ENCODE measurements around the gene DMPK. TPM values are rescaled to one million over a fixed set of nuclear protein-coding genes. Genes with fewer than 3 reads are reported as not detected.
A peak's percentile ranks its signal among the peaks of the same experiment; 100 is the strongest.

The DMPK gene
- total RNA-seq, 1 experiment from 2014 or later, result 119 TPM

- DNase-seq (ENCODE audit: low read depth, low spot score), result no peak
- peak overlapping the region; percentile 86 for H3K27ac ChIP-seq (ENCODE audit: low read length)
- ATAC-seq, result peak; percentile 3; the same call in 1 of the 2 replicates
- peak overlapping the region; percentile 66 to 77 for H3K4me3 ChIP-seq (ENCODE audit: low read depth in 2 of 2, low read length in 2 of 2)
- POLR2A ChIA-PET, result interaction anchor here (0.6 kb wide), 2 partner anchors 16 to 834 kb away, joined by 7 to 14 read pairs; no protein-coding TSS in a partner anchor
- no TSS peak for BruUV-seq (replicated peaks)
- intact Hi-C loops (cut with micrococcal nuclease; ENCODE audit: unreplicated experiment) (loop anchor here (10.0 kb wide), 1 partner anchor 63 kb away; no protein-coding TSS in a partner anchor), in situ Hi-C loops (cut with HindIII; ENCODE audit: low pct_unique_long_range_greater_than_20kb, low sequenced_read_pairs) (no loop called here)
- CTCF ChIA-PET, result interaction anchor here (0.6 kb wide), 1 partner anchor 33 kb away, joined by 3 read pairs; no protein-coding TSS in a partner anchor
- no peaks in the 10 kb centered on the region for H3K27me3 ChIP-seq (ENCODE audit: control insufficient read depth, insufficient read depth, low read length)
- H3K9me3 ChIP-seq (ENCODE audit: control insufficient read depth, insufficient read depth, low read depth, low read length), result no peaks in the 10 kb centered on the region
- peaks cover 32% of the 10 kb centered on the region for H3K4me1 ChIP-seq (ENCODE audit: control insufficient read depth, insufficient read depth, low read length)
- H3K36me3 ChIP-seq (ENCODE audit: control insufficient read depth, insufficient read depth, low read length), result no peaks in the 10 kb centered on the region; the same call in 1 of the 2 replicates
- TF ChIP-seq, protein P1, sequence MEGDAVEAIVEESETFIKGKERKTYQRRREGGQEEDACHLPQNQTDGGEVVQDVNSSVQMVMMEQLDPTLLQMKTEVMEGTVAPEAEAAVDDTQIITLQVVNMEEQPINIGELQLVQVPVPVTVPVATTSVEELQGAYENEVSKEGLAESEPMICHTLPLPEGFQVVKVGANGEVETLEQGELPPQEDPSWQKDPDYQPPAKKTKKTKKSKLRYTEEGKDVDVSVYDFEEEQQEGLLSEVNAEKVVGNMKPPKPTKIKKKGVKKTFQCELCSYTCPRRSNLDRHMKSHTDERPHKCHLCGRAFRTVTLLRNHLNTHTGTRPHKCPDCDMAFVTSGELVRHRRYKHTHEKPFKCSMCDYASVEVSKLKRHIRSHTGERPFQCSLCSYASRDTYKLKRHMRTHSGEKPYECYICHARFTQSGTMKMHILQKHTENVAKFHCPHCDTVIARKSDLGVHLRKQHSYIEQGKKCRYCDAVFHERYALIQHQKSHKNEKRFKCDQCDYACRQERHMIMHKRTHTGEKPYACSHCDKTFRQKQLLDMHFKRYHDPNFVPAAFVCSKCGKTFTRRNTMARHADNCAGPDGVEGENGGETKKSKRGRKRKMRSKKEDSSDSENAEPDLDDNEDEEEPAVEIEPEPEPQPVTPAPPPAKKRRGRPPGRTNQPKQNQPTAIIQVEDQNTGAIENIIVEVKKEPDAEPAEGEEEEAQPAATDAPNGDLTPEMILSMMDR (IDR thresholded peaks at IDR 0.05), result no peak
- 0 out of 2 replicates have a peak, but pooled peaks have one; percentile 22 for TF ChIP-seq SIN3A (IDR thresholded peaks at IDR 0.05; ENCODE audit: borderline replicate concordance, insufficient read depth, low read depth, low read length)
- no peak for TF ChIP-seq TCF7L2 (IDR thresholded peaks at IDR 0.05; ENCODE audit: low read depth, low read length)
- TF ChIP-seq REST (IDR thresholded peaks at IDR 0.05; ENCODE audit: insufficient read depth in 1 of 2, low read depth in 2 of 2, low read length in 1 of 2), result no peak
- TF ChIP-seq POLR2AphosphoS5 (IDR thresholded peaks at IDR 0.05; ENCODE audit: low read depth, low read length), result peak; percentile 42
Observed at GRCh38 chr19:45767410-45767880, 14.8 kb downstream of the DMPK start.

DNA sequence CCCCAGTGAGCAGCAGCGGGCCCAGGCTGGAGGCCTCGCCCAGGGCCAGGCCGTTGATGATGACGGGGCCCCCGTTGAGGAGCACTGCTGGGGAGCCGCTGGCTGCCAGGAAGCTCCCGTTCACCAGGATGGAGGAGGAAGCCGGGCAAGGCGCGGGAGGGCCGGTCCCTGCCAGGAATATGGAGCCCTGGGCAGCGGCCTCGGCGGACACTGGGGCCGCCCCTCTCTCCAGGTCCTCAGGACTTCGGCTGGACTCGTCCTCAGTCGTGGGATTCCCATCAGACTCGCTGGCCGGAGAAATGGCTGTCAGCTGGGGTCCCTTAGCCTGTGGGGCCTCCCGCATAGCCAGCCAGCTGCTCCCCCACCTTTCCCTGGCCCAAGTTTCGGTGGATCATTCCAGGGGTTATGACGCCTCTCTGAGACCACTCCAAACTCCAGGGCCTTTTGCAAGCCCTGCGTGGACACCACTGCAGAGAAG is 15.4 kb downstream of the DMPK start:
- DNase-seq (ENCODE audit: low read depth, low spot score), result no peak
- CTCF ChIA-PET, result interaction anchor here (0.6 kb wide), 1 partner anchor 34 kb away, joined by 3 read pairs; no protein-coding TSS in a partner anchor
- H3K36me3 ChIP-seq (ENCODE audit: control insufficient read depth, insufficient read depth, low read length), result no peaks in the 10 kb centered on the region; the same call in 1 of the 2 replicates
- H3K4me1 ChIP-seq (ENCODE audit: control insufficient read depth, insufficient read depth, low read length), result peaks cover 27% of the 10 kb centered on the region
- in situ Hi-C loops (cut with HindIII; ENCODE audit: low pct_unique_long_range_greater_than_20kb, low sequenced_read_pairs), result no loop called here
- TF ChIP-seq, protein P1 (IDR thresholded peaks at IDR 0.05), result no peak
- TF ChIP-seq REST (IDR thresholded peaks at IDR 0.05; ENCODE audit: insufficient read depth in 1 of 2, low read depth in 2 of 2, low read length in 1 of 2) (no peak), SIN3A (IDR thresholded peaks at IDR 0.05; ENCODE audit: borderline replicate concordance, insufficient read depth, low read depth, low read length) (no peak), POLR2AphosphoS5 (IDR thresholded peaks at IDR 0.05; ENCODE audit: low read depth, low read length) (no peak), TCF7L2 (IDR thresholded peaks at IDR 0.05; ENCODE audit: low read depth, low read length) (no peak)
- POLR2A ChIA-PET, result interaction anchor here (0.6 kb wide), 2 partner anchors 15 to 835 kb away, joined by 7 to 14 read pairs; no protein-coding TSS in a partner anchor
- ATAC-seq, result no peak
- peak overlapping the region; percentile 66 to 77 for H3K4me3 ChIP-seq (ENCODE audit: low read depth in 2 of 2, low read length in 2 of 2)
- peak overlapping the region; percentile 86 for H3K27ac ChIP-seq (ENCODE audit: low read length)
- H3K27me3 ChIP-seq (ENCODE audit: control insufficient read depth, insufficient read depth, low read length), result no peaks in the 10 kb centered on the region
- no peaks in the 10 kb centered on the region for H3K9me3 ChIP-seq (ENCODE audit: control insufficient read depth, insufficient read depth, low read depth, low read length)
- intact Hi-C loops (cut with micrococcal nuclease; ENCODE audit: unreplicated experiment), result loop anchor here (10.0 kb wide), 1 partner anchor 62 kb away; no protein-coding TSS in a partner anchor
- no TSS peak for BruUV-seq (replicated peaks)
